Liver (tissue), 9 donors: ENCODE data around the gene BFAR. TPM values are rescaled to one million over a fixed set of nuclear protein-coding genes. Genes with fewer than 3 reads are reported as not detected.

ENCODE experiments used
- DNase-seq: peaks from one replicate; pipeline ENCODE4 v3.0.0-alpha.2; 2017; ENCODE audit warnings: low spot score
- H3K27ac ChIP-seq, 2 donors: one replicate each; pipeline ENCODE4 v1.7.0; 2013; ENCODE audit warnings: inconsistent platforms in 2 of 2, low read length in 2 of 2, control low read depth in 1 of 2, low read depth in 1 of 2, mild to moderate bottlenecking in 1 of 2
- H3K27me3 ChIP-seq, 4 donors: one replicate each; pipeline versions ENCODE4 v1.6.1 to v1.7.0; 2013; ENCODE audit warnings: low read length in 3 of 4, inconsistent platforms in 1 of 4, mild to moderate bottlenecking in 1 of 4, moderate library complexity in 1 of 4; ENCODE audit not compliant: control insufficient read depth in 4 of 4, insufficient read depth in 4 of 4
- H3K36me3 ChIP-seq, 4 donors: one replicate each; pipeline versions ENCODE4 v1.6.1 to v1.7.0; 2013; ENCODE audit warnings: low read length in 3 of 4, mild to moderate bottlenecking in 3 of 4, low read depth in 1 of 4, moderate library complexity in 1 of 4; ENCODE audit not compliant: control insufficient read depth in 4 of 4, insufficient read depth in 3 of 4
- H3K4me1 ChIP-seq, 4 donors: one replicate each; pipeline versions ENCODE4 v1.6.1 to v1.7.0; 2013; ENCODE audit warnings: low read length in 3 of 4, mild to moderate bottlenecking in 3 of 4, moderate library complexity in 1 of 4; ENCODE audit not compliant: control insufficient read depth in 4 of 4, insufficient read depth in 4 of 4
- H3K4me3 ChIP-seq, 3 donors: one replicate each; pipeline versions ENCODE4 v1.6.1 to v1.7.0; 2013; ENCODE audit warnings: low read length in 3 of 3, control low read depth in 1 of 3, low read depth in 1 of 3, mild to moderate bottlenecking in 1 of 3
- H3K9ac ChIP-seq, 2 donors: one replicate each; pipeline ENCODE4 v1.7.0; 2013; ENCODE audit warnings: low read length in 2 of 2, mild to moderate bottlenecking in 2 of 2, moderate library complexity in 2 of 2, control low read depth in 1 of 2, low read depth in 1 of 2
- H3K9me3 ChIP-seq, 4 donors: one replicate each; pipeline versions ENCODE4 v1.6.1 to v1.7.0; 2013; ENCODE audit warnings: low read length in 3 of 4; ENCODE audit not compliant: control insufficient read depth in 4 of 4
- ATF3 ChIP-seq: IDR thresholded peaks from 2 replicates; pipeline ENCODE4 v1.6.1; 2016; ENCODE audit warnings: antibody characterized with exemption
- CTCF ChIP-seq: fragments of 150-350 bp; IDR thresholded peaks from 2 replicates; pipeline ENCODE4 v1.5.1; 2017; ENCODE audit warnings: improper control_type of control experiment, low read depth, low read length; ENCODE audit not compliant: missing input control
- EGR1 ChIP-seq, 2 donors: IDR thresholded peaks; 2 replicates each; pipeline ENCODE4 v1.6.1; 2016 to 2018; ENCODE audit warnings: antibody characterized with exemption in 2 of 2, low read depth in 2 of 2
- FOXA1 ChIP-seq: IDR thresholded peaks from 2 replicates; pipeline ENCODE4 v1.6.1; 2016; ENCODE audit warnings: antibody characterized with exemption
- FOXA2 ChIP-seq: IDR thresholded peaks from 2 replicates; pipeline ENCODE4 v1.6.1; 2016; ENCODE audit warnings: antibody characterized with exemption
- GABPA ChIP-seq, 2 donors: IDR thresholded peaks in 1 of 2; conservative IDR thresholded peaks in 1 of 2; 2 replicates each; pipeline ENCODE4 v1.6.1; 2016; ENCODE audit warnings: antibody characterized with exemption in 2 of 2, mild to moderate bottlenecking in 1 of 2, moderate library complexity in 1 of 2
- HNF4A ChIP-seq, 2 donors: conservative IDR thresholded peaks; 2 replicates each; pipeline ENCODE4 v1.6.1; 2016; ENCODE audit warnings: antibody characterized with exemption in 2 of 2, mild to moderate bottlenecking in 2 of 2
- HNF4G ChIP-seq: IDR thresholded peaks from 2 replicates; pipeline ENCODE4 v1.6.1; 2016; ENCODE audit warnings: antibody characterized with exemption
- JUND ChIP-seq, 2 donors: IDR thresholded peaks; 2 replicates each; pipeline ENCODE4 v1.6.1; 2016; ENCODE audit warnings: antibody characterized with exemption in 2 of 2
- MAX ChIP-seq: IDR thresholded peaks from 2 replicates; pipeline ENCODE4 v1.6.1; 2016; ENCODE audit warnings: antibody characterized with exemption
- NR2F2 ChIP-seq: IDR thresholded peaks from 2 replicates; pipeline ENCODE4 v1.6.1; 2016; ENCODE audit warnings: antibody characterized with exemption
- RAD21 ChIP-seq, 2 donors: IDR thresholded peaks; 2 replicates each; pipeline ENCODE4 v1.6.1; 2016; ENCODE audit warnings: antibody characterized with exemption in 2 of 2, mild to moderate bottlenecking in 2 of 2
- REST ChIP-seq: IDR thresholded peaks from 2 replicates; pipeline ENCODE4 v1.6.1; 2016; ENCODE audit warnings: antibody characterized with exemption, mild to moderate bottlenecking
- RXRA ChIP-seq, 2 donors: IDR thresholded peaks; 2 replicates each; pipeline ENCODE4 v1.6.1; 2017 to 2018; ENCODE audit warnings: antibody characterized with exemption in 2 of 2, mild to moderate bottlenecking in 1 of 2
- SP1 ChIP-seq: IDR thresholded peaks from 2 replicates; pipeline ENCODE4 v1.6.1; 2018; ENCODE audit warnings: antibody characterized with exemption, mild to moderate bottlenecking
- TAF1 ChIP-seq: conservative IDR thresholded peaks from 2 replicates; pipeline ENCODE4 v1.6.1; 2016; ENCODE audit warnings: antibody characterized with exemption, mild to moderate bottlenecking
- YY1 ChIP-seq: IDR thresholded peaks from 2 replicates; pipeline ENCODE4 v1.6.1; 2016; ENCODE audit warnings: antibody characterized with exemption, mild to moderate bottlenecking
- ZBTB33 ChIP-seq: IDR thresholded peaks from 2 replicates; pipeline ENCODE4 v1.6.1; 2016; ENCODE audit warnings: antibody characterized with exemption
- WGBS: extraction: QIAGEN DNeasy Blood & Tissue Kit; methylation state at CpG from one replicate; pipeline ENCODE4 v1.1.7; 2013; 5-methylcytosine and 5-hydroxymethylcytosine counted together
- polyA plus RNA-seq, 2 donors: library from polyadenylated mRNA; stranded (reverse) in 1 of 2; unstranded in 1 of 2; fragments of 200-250 nt in 1 of 2; fragments of >200 nt in 1 of 2; fragmentation: Nextera tagmentation in 1 of 2; extraction: Ambion mirVana in 1 of 2; gene quantifications; one replicate each; pipeline versions ENCODE4 v1.2.1 to v1.2.3, GENCODE V29; 2013 to 2015
- total RNA-seq, 2 donors: library from RNA; depleted of rRNA; stranded (reverse); fragments of >200 nt; gene quantifications; one replicate each; pipeline ENCODE4 v1.2.3, GENCODE V29; 2014
- donor health status: healthy.
- donor health status: healthy.
- donor health status: healthy.
- donor health status: healthy.
- donor health status: healthy.

Gene BFAR
- total and polyA plus RNA-seq, 4 donors, result 13.3 to 24.7 (median 20.3) TPM

- H3K4me3 ChIP-seq, result no peak overlapping the region
- WGBS, result 92% methylated on average over 3 of the region's 3 CpGs
- H3K36me3 ChIP-seq, result no peaks in the 10 kb centered on the region
- H3K4me1 ChIP-seq, result peaks cover 4 to 6% (median 5%) of the 10 kb centered on the region in 4 donors
- no peak for DNase-seq
- no peaks in the 10 kb centered on the region for H3K27me3 ChIP-seq
- no peaks in the 10 kb centered on the region for H3K9me3 ChIP-seq
- no peak for TF ChIP-seq RXRA (IDR thresholded peaks at IDR 0.05)
- no peak for TF ChIP-seq RAD21 (IDR thresholded peaks at IDR 0.05)
- TF ChIP-seq CTCF, result no peak
- TF ChIP-seq NR2F2, result no peak
- TF ChIP-seq YY1, result no peak
- TF ChIP-seq REST, result no peak
- TF ChIP-seq FOXA2, result no peak
- TF ChIP-seq SP1, result no peak
- TF ChIP-seq EGR1 (IDR thresholded peaks at IDR 0.05; ENCODE audit: low read depth in 2 of 2), result no peak
- no peak for TF ChIP-seq FOXA1
- no peak for TF ChIP-seq ZBTB33
- TF ChIP-seq HNF4G, result no peak
- TF ChIP-seq GABPA (IDR thresholded peaks at IDR 0.05 in 1 of 2, conservative IDR thresholded peaks at IDR 0.05 in 1 of 2), result no peak
- TF ChIP-seq HNF4A (conservative IDR thresholded peaks at IDR 0.05), result no peak
- TF ChIP-seq ATF3, result no peak
- TF ChIP-seq JUND (IDR thresholded peaks at IDR 0.05), result no peak
- no peak for TF ChIP-seq TAF1
- TF ChIP-seq MAX, result no peak
- H3K27ac ChIP-seq, result no peak overlapping the region
- no peak overlapping the region for H3K9ac ChIP-seq
Measured at GRCh38 chr16:14676633-14677032, 43.9 kb downstream of the BFAR start.
